Activated naive CD4-positive, alpha-beta T cell (primary cell): Measurements from ENCODE around the gene PRKAG1.

Source experiments
- DNase-seq, 4 experiments: peaks; one replicate each; lab custom pipeline; 2025; lab: John Stamatoyannopoulos, UW

Gene PRKAG1

DNA sequence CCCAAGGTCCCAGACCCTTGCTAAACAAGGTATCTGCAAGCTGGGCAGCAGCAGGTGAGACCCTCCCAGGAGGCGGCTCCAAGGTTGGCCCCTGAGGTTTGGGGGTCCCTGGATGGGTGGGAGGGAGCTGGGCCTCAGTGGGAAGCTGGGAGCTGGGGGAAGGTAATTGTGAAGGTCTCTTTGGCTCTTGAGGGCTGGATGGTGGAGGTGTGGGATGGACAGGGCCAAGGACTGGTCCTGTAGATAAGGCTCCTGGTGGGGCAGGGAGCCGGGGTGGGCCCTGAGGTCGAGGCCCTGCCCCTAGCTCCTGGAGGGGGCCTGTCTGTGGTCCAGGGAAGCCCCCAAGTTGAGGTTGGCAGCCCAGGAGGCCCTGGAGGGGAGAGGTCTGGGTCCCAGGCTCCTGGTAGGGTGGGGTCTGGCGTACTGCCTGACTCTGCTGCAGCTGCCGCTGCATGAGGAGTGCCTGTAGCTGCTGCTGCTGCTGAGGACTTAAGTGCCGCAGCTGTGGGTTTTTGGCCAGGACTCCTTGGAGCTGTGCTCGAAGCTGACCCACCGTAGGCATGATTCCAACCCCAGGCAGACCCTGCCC is 13.1 kb upstream of the PRKAG1 start:
- DNase-seq, result no peak

DNA sequence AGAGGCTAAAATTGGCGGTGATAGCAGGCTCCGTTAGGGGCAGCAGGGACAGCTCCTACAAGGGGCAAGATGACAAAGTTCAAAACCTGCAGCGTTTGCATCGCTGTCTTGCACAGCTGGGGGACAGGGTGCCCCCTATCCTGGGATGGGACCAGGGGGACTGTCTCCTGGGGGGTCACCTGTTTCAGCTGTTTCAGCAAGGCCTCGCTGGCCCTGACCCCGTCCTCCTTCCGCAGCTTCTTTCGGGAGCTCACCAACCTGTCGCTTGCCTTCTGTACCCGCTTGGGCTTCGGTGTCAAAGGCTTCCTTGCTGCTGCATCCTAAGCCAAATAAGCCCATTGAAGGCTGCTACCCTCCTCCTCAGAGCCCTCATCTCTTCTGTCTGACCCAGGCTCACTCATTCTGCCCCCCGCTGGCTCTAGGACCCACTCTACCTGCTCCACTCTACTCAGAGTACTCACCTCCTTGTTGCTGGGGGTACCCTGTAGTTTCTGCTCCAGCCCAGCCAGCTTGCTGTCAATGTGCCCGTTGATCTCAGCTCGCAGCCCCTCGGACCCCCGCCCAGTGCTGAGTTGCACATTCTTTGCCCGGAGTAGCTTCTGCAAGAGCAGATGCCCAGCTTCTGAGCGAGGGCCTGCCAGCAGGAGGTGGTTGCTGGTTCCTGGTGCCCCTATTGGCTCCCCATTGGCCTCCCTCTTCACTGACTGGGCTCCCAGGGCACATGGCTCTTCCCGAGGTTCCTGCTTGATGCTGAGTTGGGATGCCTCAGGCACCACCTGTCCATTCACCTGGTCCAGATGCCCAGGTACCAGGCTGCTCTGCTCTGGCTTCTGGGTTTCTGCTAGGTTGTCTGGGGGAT is 12.4 kb upstream of the PRKAG1 start:
- no peak for DNase-seq

DNA sequence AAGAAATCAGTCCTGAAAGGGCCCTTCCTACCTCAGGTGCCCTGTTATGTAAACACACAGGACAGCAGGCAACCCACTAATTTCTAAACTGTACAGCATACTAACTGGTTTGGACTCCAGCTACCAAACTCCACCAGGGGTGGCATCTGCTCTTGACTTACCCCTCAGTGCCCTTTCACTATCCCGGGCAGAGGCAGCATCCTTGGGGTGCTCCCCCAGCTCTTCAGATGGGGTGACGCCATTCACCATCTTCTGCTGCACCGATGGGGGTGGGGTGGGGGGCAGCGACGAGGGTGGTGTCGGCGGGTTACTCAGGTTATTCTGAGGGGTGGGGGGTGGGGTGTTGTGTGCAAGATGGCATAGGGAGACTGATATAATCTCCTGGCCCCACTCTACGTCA is 11.5 kb upstream of the PRKAG1 start:
- no peak for DNase-seq

DNA sequence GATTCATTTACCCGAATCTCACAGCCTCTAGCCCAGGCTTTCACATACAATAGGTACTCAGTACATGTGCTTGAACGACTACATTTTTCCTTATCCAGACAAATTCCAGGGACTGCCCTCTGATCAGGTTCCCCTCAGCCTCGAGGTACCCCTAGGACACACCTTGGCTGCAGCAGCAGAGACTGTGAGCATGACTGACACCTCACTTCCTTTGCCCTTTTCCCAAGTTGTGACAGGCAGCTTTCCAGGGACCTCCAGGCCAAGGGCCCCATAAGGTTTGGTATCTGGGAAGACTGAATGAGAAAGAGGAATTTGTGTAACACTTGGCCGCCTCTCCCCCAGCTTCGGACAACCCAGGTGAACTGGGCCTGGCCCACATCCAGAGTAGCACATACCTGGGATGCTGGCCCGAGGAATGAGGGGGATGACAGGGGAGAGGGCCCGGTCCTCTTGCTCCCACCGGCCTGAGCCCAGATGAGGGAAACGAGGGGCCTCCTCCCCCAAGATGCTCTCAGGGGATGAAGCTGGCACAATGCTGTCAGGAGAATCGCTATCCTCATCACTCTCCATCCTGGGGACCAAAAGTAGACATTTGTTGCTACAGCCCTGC is 10.2 kb upstream of the PRKAG1 start:
- no peak for DNase-seq

DNA sequence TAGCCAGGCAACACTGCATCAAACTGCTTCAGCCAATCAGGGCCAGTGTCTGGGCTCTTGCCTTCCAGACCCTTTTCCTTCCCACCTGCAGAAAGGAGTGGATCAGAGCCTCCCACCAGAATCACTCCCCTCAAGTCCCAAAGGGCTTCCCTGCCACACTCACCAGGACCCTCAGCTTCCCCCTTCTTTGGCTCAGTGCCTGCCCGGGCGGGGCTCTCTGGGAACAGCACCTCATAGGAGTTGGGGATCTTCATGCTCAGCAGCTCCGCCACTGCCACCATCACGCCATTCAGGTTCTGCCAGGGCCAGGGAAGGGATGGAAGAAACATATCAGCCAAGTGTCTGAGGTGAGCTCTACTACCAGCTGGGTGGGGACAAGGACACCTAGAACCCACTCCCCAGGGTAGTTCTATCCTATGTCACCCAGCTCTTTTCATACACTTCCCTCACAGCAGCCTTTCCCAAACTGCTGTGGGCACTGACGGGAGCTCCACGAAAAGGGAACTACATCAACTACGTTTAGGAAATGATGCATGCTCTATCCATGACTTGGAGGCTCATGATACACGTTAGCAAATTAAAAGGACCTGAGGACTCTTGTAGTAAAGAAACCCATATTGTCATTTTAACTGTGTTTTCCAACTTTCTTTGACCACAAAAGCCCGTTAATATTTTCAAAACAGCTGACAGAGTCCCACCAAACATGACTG is 9.4 kb upstream of the PRKAG1 start:
- no peak for DNase-seq

DNA sequence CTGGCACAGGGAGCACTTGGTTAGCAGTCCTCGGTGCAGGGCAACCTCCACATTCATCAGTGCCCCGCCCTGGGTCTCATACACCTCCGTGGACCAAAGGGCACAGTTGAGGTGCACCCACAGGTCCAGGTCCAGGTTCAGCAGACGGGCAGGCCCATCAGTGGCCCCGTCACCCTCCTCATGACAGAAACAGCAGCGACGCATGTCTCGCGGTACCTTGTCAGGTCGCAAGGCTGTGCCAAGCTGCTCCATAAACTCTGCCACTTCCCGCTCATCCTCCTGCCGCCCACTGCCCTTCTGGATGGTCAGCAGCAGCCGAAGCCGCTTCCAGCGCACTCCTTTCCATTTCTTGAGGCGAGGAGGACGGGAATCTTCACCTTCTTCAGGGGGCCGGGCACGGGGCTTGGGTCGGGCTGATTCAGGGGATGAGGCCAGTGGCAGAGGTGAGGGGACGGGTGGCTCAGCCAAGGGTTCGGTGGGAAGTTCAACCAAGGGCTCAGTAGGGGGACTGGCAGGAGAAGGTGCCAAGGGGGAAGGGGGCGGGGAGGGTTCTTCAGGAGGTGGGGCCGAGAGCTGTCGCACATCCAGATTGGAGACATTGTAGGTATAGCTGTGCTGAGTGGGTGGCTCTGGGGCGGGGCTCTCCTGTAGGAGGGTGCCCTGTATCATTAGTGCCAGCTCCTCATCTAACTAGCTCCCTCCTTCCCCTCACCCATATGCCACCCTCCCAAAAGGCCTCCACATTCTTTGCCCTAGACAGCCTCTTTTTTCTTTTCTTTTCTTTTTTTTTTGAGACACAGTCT is 8.3 kb upstream of the PRKAG1 start:
- no peak for DNase-seq

DNA sequence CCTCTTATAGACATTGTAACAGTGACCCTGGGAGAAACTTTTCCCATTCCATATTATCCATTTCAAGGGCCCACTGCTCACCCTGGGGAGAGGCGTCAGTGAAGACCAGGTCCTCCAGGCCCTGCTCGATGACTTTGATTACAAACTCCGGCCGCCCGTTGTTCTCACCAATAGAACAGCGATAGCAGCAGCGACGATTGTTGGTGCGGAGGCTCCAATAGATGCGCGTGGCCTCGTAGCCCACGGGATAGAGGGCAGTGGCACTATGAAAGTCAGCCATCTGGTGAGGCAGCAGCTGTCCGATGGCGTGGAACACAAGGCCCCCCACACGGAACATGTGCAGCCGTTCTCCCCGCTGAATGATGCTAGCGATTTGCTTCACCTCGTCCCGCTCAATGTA is 7.5 kb upstream of the PRKAG1 start:
- DNase-seq, result no peak

DNA sequence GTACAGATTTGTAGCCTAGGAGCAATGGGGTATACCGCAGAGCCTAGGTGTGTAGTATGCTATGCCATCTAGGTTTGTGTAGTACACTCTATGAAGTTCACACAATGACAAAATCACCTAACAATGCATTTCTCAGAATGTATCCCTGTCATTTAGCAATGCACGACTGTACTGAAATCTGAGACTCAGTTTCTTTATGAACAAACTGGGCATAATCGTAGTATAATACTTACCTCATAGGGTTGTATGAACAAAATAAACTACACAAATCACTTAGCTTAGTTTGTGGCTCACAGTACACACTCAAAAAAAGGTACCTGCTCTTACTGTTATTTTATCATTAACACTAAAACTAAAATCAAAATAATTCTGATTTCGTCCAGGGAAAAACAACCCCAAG is 6.9 kb upstream of the PRKAG1 start:
- no peak for DNase-seq

DNA sequence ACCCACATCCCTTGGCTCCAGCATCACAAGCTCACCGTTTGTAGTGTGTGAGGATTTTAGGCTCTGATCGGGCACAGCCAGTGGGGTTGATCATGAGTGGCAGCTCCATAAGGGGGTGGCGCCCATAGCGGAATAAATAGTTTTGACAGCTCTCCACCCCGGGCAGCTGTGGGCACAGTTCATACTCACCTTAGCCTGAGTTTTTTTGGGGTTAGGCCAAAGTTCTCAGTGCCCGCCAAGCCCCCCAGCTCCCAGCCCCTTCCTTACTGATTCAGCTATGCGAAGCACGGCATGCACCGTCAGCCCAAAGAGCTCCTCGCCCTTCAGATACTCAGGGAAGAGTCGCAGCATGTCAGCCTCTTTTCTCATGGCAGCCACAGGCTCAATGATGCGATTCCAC is 6.0 kb upstream of the PRKAG1 start:
- DNase-seq, result no peak

DNA sequence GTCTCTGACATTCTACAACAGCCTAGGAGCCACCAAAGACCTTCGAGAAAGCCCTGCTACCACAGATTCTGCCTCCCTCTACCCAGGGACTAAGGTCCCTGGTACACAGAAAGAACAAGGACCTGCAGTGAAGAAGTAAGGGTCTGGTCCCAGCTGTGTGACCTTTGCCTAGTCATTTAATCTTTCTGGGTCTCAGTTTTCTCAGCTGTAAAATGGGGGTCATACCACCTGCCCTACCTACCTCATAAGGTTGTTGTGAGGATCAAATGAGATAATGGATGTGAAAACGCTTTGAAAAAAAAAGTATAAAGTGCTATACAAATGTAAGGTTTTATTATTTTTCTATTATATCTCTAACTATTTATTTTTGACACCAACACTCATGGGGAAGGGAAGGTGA is 5.2 kb upstream of the PRKAG1 start:
- no peak for DNase-seq

DNA sequence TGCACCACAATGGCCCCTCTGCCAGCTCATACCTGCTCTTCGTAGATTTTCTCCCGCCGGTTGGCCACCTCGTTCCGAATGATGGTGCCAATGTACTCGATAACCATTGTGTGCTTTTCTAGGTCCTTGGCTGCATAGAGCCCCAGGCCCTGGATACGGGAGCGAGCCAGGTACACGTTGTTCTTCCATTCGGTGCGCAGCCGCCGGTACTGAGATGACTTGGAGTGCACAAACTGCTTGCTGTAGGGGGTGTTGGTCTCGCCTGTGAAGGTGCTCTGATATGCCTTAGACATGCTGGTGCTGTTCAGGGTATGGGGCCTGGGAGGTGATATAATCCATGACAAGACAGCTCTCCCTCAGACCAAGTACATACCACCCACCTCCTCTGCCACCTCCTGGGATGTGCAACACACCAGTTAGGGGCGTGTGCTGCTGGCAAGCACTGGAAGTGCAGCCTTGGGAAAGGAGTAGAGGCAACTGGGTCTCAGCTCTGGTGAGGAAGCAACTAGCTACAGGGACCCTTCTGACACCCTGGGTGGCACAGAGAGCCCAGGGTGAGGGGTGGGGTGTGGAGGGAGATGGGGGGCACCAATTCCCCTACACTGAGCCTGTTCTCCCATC is 4.1 kb upstream of the PRKAG1 start:
- DNase-seq, result no peak

DNA sequence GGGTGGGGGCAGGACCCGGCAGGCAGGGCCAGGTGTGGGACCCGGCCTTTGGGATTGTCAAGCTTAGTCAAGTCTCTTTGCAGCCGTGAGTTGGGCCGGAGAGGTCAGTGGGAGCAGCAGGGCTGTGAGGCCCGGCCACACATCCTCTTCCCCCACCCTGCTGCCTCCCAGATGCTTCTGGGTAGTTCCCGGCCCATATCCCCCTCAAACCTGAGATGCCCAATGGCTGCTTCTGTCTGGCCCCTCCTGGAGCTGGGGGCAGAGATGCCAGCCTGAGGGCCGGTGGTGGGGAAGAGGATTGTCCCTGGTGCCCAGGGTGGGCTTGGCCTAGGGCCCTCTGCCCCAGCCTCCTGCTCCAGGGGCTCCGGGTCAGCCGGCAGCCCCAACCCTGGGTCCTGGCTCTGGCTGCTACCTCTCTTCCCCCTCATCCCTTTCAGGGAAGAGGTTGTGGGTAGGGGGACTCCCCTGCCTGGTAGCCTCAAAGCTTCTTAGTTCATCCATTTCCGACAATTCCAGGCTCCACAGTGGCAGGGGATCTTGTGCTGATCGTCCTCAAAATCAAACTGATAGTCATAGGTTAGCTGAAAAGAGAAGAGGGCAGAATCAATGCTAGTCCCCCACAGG is 2.8 kb upstream of the PRKAG1 start:
- DNase-seq, result no peak

DNA sequence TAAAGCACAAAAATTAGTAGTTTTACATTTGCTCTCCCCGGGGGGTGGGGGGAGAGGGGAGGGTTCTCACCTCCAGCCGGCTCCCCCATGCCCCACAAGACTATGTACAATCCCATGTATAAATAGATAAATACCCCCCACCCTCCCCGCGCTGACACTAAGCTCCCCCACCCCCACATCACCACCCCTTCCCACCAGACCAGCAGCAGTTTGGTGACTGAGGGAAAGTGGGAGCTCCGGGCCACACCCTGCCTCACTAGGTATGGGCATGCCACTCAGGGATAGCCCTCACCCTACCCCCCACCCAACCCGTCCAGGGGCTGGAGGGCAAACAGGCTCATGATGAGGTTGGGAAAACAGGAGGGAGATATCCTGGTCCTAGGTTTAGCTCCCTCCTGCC is 1.9 kb upstream of the PRKAG1 start:
- no peak for DNase-seq

DNA sequence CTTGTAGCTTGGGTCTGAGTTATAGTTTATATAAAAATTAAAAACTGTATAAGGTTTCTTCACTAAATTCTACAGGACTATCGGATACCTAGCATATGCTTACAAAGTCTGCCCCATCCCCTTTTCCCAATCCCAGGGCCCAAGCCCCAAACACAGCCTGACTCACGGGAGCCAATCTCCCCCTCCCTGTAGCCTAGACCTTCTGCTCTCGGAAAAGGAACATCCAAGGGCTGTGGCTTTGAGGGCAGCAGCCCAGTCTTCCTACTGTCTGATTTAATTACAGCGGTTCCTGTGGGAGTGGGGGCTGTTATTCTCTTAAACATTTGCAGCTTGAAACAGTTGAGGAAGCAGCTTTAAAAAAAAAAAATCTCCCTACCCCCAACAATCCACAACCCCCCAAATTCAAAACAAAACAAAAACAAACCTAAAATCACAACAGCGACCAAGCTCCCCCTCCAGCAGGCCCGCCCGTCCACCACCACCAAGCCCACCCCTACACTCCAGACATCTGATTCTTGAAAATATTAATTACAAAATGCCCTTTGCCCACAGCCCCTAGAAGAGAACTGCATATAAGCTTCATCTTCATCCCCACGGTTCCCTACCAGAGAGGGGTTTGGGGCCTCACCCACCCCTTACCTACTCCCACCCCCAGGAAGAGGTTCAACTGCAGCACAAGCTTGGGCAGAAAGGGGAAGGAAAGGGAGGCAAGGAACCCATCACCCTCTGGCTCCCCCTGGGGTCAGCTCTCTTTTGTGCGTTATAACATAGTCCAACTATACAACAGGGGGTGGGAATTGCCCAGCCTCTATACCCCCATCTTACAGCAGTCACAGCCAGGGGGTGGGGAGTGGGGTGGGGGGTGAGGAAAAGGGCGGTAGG is 1.1 kb upstream of the PRKAG1 start:
- DNase-seq, result no peak

DNA sequence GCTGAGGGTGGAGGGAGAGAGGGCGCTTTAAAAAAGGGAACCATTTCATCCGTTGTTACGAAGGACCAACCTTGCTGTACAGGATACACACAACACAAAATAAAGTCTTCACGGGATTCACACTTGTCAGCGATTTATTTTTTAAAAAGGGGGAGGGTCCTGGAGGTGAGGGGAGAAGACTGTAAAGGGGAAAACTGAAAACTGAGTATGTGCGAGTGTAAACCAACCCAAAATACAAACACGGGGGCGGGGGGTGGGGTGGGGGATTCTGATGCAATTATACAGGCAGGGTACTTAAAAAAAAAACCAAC is 499 bp upstream of the PRKAG1 start:
- no peak for DNase-seq

DNA sequence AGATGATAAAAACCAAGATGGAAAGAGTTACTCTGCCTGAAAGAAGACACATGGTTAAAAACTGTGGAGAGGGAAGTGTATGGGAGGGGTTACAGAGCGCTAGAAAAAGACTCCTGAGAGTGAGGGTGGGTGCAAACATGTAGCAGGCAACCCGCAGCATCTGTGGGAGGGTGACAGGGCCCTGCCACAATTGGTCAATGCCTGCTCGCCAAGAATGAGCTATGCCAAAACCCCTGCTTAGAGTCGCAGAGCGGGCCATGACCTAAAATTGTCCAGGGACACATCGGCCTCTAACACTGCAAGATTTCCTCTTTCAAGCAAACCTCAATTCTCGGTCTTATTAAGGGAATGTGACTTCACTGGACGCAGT is 700 bp downstream of the PRKAG1 start:
- no peak for DNase-seq

DNA sequence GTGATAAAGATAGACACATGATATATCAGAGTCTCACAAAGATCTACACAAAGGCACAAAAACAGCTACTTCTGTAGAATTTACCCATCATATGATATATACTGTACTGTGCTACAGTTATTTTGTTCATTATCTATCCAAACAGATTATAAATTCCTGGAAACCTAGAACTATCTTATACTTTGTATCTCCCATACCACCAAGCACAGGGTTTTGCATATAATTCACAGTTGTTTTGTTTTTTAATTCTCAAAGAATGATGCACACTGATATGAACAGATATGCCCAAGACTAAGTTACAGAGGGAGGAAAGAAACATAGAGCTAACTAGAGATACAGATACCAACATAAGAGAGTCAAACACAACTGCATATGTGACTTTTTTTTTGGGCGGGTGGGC is 3.4 kb downstream of the PRKAG1 start:
- DNase-seq, result no peak

DNA sequence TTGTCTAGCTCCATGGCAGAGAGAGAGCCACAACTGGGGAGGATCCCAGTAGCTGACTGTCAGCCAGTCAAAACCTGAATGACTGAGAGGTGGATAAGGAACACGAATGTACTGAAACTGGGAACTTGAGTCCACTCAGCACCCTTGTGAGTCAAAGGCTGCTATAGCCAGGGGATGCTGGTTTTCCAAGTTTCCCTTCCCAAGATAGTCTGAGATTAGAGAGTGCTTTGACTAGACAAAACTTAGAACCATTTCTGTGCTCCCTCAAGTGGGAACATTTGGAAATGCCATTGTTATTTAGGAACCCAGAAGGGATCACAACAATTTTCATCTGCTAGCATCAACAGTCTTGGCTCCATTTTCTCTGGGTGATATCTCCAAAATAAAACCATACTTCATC is 4.0 kb downstream of the PRKAG1 start:
- DNase-seq, result no peak

DNA sequence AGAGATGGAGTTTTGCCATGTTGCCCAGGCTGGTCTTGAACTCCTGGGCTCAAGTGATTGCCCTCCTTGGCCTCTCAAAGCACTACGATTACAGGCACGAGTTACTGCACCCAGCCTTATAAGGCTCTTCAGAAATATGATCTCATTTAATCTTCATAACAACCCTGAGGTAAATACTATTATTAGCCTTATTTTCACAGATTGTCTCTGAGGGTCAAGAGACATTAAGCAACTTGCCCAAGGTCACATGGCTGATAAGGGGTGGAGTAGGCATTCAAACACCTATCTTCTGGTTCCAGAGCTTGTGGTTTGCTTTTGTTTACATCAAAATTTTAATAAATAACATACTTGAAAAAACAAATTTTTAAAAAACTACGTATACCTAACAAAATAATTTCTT is 5.1 kb downstream of the PRKAG1 start:
- DNase-seq, result no peak

DNA sequence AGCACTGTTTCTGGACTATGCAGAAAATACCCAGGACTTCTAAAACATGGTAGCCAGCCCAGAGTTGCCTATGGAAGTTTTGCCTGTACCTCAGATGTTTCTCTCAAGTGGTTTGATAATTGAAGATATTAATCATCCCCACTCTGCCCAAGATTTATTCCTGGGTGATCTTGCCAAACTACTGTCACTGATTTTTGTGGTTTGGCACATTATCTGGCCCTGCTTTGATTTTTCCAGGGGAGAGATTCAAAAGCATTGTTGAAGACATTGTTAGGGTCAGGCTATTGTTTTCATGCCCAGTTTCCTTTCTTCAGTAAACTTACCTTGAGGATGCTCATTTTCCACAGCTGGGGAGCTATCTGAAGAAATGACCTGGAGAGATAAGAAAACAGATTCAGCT is 5.8 kb downstream of the PRKAG1 start:
- no peak for DNase-seq
